Fibroblast of skin of abdomen (primary cell): Measurements from ENCODE around the gene CDK19.

Experiments
- DNase-seq: peaks from one replicate; pipeline ENCODE4 v3.0.0-alpha.2; 2013

CDK19 gene

DNA sequence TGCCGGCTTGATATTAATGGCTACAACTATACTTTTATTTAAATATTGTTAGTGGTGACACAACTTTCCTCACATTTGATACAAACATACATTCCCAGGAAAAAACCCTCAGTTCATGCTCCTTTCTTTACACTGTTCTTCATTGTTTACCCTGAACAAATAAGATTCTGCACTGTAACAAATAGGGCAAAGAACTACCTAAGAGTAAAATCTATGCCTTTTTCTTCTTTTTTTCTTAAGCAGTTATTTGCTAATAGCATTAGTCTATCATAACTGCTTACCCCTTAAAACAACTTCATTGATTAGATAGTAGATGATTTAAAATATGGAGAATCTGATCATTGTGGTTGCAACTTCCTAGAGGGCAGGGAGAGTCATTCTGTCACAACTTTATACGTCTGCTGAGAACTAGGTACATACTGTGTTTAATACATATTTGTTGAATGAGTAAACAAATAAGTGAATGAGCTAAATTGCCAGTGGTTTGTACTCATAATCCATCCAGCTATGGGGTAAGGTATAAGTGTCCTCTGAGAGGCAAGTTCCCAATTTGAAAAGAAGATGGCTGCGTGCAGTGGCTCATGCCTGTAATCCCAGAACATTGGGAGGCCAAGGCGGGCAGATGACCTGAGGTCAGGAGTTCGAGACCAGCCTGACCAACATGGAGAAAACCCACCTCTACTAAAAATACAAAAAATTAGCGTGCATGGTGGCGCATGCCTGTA is 161.0 kb downstream of the CDK19 start:
- no peak for DNase-seq

GRCh38 chr6:110653381-110653780 is 161.9 kb downstream of the CDK19 start:
- DNase-seq = no peak

DNA sequence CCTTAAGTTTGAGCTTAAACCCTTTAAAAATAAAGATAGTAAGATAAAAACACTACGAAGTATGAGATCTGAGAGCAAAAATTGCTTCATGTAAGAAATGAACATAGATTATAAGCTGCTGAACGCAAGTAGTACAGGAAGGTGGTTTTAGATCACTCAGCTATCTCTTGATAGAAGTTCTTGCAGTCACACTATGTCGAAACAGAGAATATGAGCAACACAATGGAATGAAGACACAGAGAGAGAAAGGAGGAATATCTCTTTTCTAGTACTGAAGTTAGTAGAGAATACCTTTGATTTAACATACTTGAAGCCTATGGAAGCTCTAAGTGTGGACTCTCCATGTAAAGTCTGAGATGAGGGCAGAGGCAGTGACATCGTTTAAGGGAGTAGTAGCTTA is 162.7 kb downstream of the CDK19 start:
- DNase-seq = no peak

DNA sequence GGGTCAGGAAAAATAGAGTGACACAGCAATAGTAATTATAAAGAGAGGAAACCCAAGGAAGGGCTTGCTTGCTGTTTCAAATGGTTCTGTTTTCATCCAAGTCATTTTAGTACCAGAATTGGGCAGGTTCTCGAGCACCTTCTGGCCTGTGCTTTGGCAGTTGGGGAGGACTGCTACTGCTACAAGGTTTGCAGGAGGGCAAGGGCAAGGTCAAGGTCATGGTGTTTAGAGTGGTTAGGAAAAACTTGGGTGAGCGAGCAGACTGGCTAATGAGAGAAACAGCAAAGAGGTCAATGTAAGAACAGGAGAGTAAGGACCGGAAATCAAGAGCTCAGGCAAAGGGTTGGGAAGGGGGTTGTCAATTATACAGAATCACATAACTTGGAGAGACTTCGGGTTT is 164.5 kb downstream of the CDK19 start:
- no peak for DNase-seq

DNA sequence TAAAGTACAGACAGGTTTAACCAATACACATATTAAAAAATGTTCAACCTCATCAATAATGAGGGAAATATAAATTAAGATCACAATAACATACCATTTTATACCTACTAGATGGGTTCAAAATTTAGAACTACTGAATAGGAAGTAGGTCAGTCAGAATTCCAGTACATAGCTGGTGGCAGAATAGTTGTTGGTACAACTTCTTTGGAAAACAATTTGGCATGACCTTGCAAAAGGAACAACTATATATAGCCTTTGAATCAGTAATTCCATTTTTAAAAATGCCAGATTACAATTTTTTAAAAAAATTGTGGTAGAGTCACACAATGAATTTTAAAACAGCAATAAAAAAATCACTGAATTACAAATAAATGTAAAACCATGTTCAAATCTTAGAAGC is 165.6 kb downstream of the CDK19 start:
- DNase-seq = no peak

- DNase-seq = no peak
Observed at GRCh38 chr6:110646951-110647910, 168.0 kb downstream of the CDK19 start.

GRCh38 chr6:110646419-110646698 is 168.9 kb downstream of the CDK19 start:
- no peak for DNase-seq

GRCh38 chr6:110645685-110646418 is 169.4 kb downstream of the CDK19 start:
- no peak for DNase-seq

DNA sequence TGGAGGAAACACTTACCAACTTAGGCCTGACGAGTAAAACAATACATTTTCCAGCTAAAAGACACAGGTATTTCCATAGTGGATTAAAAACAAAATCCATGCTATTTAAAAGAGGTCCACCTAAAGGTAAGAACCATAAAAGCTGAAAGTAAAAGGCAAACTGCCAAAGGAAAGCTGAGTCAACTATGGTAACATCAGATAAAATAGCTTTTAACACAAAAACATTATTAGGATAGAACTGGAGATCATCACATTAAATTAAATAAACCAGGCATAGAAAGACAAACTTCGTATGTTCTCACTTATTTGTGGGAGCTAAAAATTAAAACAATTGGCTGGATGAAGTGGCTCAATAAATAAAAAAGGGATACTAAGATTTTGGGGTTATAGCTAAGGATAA is 172.1 kb downstream of the CDK19 start:
- peak; percentile 22 for DNase-seq

DNA sequence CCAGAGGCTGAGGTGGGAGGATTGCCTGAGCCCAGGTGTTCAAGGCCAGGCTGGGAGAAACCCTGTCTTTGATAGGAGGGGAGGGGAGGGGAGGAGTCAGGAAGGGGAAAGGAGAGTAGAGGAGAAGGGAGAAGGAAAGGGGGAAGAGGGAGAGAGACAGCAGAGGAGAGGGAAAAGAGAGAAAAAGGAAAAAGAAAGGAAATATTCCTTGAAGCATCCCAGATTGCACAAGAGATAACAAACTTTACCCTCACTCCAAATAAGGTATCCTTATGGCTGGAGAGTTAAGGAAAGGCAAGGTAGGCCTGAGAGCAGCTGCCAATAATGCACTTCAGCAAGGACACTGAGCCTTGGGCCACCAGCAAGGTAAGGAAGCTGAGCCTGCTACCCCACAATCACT is 172.6 kb downstream of the CDK19 start:
- no peak for DNase-seq

DNA sequence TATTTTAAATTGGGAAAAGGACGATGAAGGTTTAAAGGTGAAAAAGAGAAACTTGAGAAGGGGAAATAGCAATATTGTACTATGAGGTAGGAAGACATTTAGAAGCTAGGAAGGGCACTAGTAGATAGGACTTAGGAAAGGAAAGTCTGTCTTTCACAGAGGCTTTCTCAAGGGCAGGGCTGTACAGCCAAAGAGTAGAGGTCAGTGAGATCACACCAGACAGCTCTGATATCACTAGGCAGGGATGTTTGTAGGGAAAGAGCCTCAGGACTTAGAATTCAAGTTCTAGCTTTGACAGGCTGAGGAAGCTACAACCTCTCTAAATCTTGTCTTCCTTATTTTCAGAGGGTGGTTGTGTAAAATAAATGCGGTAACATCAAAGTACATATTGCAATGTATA is 178.5 kb downstream of the CDK19 start:
- DNase-seq = no peak

DNA sequence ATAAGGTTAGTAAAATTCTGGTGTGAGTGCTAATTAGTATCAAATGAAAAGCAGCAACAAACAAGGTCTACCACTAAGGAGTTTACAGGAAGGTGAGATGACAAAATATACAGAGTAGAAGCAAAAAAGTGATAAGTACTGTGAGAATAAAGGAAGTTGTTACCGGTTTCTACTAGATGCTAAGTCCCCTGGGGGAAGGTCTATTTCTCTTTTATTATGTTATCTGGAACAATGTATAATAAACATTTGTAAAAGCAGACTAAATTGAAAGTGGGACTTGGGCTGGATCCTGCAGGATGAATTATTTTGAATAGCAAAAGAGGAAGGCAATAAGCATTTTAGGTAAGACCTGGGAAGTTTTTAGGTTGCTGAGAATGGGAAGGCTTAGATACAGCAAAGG is 180.2 kb downstream of the CDK19 start:
- no peak for DNase-seq

- no peak for DNase-seq
Observed at GRCh38 chr6:110633731-110634213, 181.5 kb downstream of the CDK19 start.

DNA sequence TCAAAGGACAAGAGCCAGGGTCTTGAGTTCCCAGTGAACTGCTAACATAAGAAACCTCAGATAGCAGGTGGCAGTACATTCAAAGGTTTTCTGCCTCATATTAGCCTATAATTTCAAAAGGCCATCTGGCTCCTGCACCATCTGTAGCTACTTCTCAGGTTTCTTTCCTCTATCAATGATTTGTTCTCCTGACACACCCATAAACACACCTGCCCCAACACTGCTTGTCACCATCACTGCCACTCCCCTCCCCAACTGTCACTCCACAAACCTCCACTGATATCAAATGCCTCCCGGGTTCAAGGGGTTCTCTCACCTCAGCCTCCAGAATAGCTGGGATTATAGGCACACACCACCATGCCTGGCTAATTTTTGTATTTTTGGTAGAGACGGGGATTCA is 186.1 kb downstream of the CDK19 start:
- no peak for DNase-seq

- peak; percentile 70 for DNase-seq
Observed at GRCh38 chr6:110628330-110628729, 186.9 kb downstream of the CDK19 start.

- DNase-seq = no peak
Observed at GRCh38 chr6:110626442-110626841, 188.8 kb downstream of the CDK19 start.

DNA sequence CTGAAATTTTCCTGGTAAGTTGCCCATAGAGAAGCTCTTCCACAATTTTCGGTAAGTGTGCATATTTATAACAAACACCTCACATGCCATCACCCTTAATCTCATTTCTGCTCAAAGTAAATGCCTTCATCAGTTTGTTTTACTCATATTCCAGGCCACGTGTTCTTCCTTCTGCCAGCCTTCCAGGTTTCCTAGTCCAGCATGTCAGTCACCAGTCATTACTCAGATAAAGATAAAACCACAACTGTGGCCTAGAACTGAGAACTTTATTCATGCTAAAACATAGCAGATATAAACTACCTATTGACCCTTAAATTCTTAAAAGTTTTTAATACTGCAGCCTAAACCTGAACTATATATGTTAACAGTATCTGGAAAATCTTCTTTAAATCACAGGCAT is 189.4 kb downstream of the CDK19 start:
- peak; percentile 23 for DNase-seq

DNA sequence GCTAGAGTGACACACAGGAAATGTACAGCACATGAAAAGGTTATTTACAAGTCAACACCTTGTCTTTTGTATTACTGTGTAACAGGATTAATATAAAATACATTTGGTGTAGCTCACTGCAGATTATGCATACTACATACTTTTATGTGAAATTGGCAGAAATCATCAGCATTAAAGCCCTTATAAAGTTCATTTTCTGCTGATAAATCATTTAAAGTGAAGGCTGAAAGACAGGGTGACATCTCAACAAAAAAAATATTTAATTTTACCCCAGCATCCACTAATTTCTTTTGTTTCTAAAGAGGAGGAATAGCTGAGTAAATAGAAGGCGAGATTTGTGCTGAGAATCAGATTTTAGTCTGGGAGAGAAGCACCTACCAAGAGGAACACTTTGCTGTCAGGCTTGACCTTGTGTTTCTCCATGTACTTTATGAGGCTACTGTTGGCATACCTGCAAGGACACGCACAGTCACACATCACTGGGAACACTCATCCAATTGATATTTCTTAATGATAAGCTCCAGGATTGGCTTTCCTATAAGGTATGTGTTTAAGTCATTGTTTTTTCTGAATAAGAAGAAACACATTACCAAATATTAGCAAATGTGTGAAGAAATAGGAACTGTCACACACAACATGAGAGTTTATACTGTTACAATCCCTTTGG is 192.2 kb downstream of the CDK19 start:
- DNase-seq = no peak

GRCh38 chr6:110621061-110621460 is 194.2 kb downstream of the CDK19 start:
- no peak for DNase-seq

DNA sequence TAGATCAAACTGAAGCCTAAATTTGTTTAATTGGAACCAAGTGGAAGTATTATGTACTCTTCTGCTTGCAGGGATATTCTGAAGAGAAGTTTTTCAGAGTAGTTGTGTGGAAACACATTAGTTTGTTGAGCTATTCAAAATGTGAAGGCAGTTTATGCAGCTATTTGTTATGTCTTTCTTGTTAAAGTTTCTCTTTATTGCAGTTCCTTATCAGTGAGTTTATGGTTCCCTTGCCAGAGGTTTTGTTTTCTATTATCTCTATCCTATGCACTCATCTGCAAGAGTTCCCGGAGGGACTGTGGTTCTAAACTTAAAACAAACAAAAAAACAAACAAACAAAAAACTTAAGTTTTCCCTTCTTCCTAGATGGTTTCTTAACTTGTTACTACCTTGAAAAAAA is 195.2 kb downstream of the CDK19 start:
- no peak for DNase-seq

DNA sequence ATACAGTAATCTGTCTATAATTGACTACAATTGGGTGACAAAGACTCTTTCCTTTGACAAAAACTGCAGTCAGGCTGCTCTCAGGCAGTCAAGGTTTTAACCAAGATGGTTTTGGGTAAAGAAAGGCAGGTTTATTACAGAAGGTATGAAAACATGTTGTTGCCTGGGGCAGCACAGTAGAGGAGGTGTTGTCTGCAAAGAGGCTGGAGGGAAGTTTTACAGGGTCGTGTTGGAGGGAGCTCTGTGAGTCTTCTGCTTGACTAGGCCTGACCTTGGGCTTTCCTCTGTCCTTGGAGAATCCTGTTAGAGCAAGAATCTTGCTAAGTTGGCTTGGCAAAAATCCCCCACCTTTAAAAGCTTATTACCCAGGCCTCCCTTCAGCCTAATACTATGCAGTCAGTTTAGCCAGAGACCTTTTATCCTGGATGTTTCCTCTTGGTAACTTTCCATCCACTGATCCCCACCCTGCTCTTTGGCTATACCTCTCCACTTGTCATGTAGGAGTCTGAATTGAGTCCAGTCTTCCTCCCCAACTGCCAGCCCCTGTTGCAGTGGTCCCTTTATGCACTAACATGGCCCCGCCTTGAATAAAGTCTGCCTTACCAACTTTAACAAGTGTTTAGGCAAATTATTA is 195.9 kb downstream of the CDK19 start:
- no peak for DNase-seq

- DNase-seq = no peak
Observed at GRCh38 chr6:110618591-110619267, 196.5 kb downstream of the CDK19 start.
